ENCODE data around the gene HIBCH.

Gene HIBCH

DNA sequence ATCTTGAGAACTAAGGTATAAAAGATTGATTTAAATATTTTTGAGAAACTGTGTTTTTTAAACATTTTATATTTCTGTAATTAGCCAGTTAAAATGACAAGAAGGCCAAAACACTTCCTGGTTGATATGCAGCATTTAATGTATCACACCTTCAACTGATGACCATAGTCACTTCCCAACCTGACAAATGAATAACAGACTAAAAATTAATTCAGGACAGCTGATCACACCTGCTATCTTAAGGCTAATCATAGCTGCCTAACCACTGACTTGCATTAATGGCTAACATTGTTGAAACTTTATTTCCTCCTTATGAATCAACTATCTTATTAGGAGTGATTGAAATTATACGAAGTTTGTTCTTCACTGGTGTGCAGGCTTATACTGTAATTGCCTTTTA is 131.3 kb downstream of the HIBCH start:
- no peak for DNase-seq (ENCODE audit: low read depth in 2 of 2)

DNA sequence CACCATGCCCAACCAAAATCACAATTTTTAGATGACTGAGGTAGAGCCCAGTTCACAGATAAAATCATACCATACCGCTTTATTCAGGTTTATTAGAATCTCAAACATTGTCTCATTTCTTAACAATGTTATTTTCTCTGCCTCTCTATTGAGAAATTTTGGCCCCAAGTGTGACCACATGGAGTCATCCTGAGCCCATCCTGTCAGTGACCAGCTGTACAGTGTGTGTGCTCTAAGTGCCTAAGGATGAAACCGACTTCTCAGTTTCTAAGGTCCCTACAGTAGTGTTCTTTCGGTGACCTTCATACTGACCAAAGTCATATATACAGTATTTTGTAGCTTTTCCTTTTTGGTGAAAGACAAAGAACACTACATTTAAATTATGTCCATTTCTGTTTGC is 133.4 kb downstream of the HIBCH start:
- no peak for DNase-seq (ENCODE audit: low read depth in 2 of 2)

DNA sequence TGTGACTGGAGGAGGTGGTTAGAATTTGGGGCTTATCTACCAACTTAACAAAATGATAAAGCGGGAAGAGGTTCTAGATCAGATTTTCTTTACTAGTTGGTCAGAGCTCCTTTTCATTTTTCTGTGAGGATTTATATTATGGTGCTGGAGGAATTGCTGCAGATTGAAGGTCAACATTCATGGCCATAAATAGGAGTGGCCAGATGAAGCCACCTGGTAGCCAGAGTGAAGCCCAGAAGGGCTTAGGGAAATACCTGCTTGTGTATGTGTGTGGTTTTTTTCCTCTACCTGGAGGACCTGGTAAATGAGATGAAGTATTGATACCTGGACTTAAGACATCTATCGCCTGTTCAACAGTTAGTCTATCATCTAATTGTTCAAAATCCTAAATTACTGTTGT is 134.2 kb downstream of the HIBCH start:
- DNase-seq (ENCODE audit: low read depth in 2 of 2): no peak

DNA sequence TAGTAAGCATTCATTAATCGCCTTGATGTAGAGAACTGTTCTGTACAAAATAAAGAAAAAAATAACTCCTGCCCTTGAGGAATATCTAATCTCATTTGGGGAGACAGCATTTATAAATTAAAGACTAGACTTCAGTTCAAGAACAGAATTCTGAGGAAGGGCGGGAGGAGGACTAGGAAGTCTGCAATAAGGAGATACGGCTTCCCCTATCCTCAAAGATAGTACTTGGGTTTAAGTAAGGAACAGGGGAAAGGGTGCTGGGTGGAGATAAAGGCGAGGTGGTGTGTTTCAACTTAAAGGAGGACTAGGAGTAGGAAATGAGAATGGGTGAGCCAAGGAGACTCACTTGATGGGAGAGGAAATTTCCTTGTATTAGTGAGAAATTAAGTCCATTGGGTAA is 135.2 kb downstream of the HIBCH start:
- DNase-seq (ENCODE audit: low read depth in 2 of 2): no peak

DNA sequence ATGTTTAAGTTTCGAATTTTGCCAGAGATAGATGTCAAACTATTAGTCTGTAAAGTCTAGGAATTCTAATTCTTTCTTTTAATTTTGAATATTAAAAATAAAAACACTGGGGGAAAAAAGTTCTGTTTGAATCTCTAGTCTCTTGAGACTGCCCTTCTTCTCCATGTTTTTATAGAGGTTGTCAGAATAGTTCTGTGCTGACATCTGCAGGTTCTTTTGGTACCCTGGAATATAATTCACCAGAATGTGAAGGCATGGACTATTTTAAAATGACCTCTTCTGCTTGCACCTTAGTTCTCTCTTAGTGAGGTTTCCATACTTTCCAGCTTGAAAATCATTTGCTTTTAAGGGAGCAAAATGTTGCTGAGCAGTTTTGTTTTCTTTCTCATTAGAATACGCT is 136.1 kb downstream of the HIBCH start:
- DNase-seq (ENCODE audit: low read depth in 2 of 2): no peak

DNA sequence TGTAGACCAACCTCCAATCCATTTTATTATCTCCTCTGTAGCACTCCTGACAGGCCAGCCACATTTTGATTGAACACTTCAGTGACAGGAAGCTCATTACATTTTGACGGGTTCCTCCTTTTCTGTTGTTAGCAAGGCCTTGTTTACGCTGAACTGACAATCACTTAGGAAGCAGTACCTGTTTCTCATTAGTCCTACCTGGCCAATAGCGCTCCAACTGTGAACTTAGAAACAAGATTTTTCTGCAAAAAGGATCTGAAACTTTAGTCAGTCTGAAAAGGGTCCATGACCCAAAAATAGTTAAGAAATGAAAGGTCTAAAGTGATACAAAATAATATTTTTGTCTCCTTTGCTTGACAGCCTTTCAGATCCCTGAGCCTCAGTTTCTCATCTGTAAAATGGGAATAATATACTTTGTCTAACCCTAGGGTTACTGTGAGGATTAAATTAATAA is 137.5 kb downstream of the HIBCH start:
- no peak for DNase-seq (ENCODE audit: low read depth in 2 of 2)

DNA sequence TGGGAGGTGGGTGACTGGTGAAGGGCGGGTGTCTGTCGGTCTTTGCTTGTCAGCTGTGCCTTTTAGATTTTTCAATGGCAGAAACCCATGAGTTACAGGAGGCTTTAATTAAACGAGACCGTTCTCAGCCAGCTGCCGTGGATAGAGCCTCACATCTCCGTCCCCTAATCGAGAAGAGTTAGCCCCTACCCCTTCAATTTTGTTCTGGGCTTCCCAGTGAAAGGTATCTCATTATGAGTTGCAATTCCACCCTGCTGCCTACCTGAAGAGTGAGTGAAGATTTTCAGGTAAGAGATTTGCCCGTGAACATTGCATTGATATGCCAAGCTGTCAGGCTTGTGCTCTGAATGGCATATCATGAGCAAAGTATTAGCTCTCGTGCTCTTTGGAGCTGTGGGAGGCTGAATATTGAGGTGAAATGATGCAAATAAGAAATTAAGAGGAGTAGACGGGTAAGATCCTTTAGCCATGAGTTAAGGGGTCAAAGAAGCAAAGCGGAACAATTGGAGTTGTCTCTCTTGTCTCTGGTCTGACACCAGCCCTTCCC is 138.4 kb downstream of the HIBCH start:
- no peak for DNase-seq (ENCODE audit: low read depth in 2 of 2)

DNA sequence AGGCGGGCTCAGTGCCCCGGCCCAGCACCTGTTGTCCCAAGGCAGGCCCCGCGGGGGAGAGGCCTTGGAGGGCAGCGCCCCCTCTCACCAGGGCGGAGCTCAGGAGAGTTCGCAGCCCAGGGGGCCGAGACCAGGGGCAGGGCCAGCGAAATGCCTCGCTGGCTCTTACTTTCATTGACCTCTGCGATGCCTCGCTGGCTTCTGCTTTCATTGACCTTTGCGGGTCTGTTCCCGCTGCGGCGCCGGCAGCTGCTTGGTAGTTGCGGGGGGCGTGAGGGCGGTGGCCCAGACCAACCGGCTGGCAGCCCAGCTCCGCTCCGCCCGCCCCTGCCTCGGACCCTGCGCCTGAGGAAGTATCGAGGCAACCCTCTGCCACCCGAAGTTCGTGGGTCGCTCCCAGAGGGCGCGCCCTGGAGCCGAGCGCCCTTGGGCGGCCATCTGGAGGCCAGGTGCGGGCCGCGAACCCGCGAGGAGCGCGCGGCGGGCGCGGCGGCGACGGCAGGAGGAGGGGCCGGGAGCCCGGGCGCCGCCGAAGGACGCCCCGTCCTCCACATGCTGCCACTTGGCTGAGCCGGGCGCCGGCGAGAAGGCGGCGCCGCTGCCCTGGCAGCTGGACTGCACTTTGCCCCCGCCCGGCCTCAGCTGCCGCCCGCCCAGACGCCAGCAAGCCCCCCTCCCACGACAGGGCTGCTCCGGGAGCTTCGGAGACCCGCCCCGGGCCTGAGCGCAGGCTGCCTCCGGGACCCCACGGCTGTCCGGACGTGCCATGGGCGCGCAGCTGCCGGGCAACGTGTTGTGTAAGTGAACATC is 139.1 kb downstream of the HIBCH start:
- peak in 1 of 2 donors; percentile 0 for DNase-seq (ENCODE audit: low read depth in 2 of 2)

DNA sequence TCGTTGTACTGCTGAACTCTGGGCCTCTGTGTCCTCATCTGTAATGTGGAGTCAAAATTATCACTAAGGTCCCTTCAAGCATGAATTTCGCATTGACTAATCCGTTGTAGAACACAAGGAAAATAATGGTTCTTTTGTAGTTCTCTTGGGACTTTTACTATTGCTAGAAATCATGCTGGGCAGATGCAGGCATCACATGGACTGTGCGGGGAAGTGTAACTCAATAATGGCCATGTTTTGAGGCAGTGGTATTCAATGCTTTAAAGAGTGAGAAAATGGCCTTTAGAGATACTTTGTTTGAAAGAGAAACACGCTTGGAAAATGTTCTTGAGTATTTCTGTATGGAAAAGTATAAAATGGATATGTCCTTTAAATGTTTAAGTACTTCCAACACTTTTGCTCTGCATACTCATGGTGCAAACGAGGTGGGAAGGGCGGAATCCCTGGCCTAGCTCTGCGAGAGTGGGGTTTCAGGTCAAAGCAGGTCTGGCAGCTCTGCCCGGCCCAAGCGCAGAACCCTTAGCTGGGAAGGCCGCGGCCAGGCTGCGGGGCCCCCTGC is 139.8 kb downstream of the HIBCH start:
- no peak for DNase-seq (ENCODE audit: low read depth in 2 of 2)

DNA sequence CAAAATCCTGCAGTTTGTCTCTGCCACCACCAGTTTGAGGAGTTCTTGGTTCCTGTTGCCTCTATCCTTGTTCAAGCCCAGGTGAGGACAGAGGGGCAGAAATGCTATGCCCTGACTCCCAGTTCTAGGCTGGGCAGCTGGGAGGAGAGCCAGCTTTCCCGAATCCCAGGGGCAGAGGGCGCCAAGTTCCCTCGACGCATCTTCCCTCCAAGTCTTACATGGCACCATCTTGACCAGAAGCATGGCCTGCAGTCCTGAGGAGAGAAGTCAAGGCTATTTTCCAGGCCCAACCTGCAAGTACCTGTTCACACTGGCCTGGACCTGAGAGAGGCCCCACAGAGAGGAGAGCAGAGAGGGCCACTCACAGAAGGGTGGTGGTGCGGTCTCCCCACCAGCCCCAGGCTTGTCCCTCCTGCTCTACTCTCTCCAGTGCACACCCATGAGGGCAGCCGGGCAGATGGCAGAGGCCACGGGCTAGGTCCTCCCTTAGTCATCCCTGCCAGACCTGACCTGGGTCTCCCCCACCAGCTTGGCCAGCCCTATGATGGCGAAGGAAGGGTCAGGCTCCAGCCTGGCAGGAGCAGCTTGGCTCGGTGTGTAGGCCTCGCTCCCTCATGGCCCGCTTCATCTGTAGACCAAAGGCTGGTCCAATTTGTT is 141.4 kb downstream of the HIBCH start:
- no peak for DNase-seq (ENCODE audit: low read depth in 2 of 2)

DNA sequence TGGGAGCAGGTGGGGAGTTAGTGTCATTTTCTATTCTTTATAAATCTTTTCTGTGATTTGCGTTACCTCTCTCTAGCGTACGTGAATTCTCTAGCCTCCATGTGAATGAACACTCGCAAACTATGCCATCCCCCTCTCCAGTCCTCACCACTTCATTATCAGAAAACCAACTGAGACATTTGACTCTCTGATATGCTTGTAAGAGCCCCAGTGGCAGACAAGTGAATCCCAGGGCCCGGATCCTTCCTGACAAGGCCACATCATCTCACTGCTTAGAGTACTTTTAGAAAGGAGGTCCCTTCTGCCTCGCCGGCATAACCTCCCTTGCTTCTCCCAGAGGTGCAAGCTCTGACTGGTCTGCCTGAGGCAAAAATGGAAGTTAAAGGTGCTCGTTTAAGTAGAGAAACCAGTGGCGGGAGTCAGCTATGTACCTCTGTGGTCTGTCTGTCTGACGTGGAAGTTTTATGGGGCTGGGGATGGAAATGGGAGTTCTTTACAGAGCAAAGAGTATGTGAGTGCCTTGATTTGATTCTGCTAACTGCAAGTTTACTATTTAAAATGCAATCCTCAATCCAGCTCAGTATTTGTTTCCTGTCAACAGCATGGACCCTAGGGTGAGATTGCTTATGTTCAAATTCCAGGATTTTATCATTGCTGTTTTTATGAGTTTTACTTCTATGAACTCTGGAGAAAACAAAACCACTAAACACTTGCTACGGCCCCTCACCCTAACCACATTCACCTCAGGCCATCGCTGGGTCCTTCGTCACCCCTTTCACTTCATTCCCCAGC is 142.2 kb downstream of the HIBCH start:
- no peak for DNase-seq (ENCODE audit: low read depth in 2 of 2)

DNA sequence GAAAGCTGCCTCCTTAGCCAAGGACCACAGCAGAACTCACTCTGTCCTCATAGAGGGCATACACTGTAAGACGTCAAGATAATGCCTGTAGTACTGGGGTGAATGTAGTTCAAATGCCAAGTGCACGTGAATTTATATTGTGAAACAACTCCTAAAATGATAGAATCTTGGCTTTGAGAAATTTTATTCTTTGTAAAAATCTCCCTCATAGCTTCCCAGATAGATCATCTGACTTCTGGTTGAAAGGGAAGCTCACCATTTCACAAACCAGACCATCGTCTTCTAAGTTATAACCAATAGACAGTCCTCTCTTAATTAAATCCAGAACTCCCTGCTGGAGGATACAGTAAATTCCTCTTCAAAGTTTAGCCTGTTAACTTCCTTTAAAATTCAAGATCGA is 146.2 kb downstream of the HIBCH start:
- no peak for DNase-seq (ENCODE audit: low read depth in 2 of 2)

DNA sequence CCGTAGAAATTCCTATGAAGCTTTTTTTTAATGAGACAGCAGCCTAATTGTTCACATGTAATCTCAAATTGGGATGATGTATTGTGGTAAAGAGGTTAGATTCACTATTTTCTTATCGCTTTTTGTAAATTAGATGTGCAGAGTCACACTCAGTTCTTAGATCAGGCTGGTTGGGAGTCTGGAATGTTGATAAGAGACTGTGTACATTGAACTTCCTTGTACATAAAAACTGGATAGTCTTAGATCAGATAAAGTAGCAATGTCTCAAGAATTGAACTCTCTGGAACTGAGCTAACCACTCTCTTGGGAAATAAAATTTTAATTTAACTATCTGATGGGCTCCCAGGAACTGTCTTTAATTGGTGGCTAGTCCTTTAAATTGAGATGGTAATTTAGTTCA is 149.0 kb downstream of the HIBCH start:
- no peak for DNase-seq (ENCODE audit: low read depth in 2 of 2)

DNA sequence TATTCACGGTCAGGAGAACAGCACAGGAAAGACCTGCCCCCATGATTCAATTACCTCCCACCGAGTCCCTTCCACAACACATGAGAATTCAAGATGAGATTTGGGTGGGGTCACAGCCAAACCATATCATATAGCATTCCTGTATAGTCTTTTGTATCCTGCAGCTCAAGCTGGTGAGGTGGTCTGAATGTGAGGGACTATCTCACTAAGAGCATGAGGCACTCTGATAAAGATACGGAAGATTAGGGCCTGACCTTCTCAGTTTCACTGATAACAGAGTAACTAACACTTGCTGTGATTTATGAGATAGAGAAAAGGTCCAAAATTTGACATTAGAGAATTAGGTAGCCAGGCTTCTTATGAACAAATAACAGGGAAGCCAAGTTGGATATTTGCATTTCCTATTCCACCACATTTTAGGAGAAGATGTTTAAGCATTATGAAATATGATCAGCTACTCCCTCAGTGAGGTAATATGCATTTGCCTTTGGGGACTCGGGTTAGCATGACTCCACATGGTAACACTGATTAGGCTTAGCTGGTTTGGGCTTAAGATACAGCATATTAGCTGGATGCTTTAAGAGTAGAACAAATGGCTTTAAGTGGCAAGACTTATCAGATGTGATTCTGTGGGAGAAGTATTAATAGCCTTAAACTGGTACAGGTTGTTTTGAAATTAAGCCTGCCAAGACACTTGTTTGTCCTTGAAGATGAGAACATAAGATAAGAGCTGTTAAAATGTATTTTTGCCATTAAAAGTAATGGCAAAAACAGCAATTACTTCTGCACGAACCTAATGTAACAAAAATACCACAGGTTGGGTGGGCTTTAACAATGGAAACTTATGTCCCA is 150.2 kb downstream of the HIBCH start:
- DNase-seq (ENCODE audit: low read depth in 2 of 2): no peak

DNA sequence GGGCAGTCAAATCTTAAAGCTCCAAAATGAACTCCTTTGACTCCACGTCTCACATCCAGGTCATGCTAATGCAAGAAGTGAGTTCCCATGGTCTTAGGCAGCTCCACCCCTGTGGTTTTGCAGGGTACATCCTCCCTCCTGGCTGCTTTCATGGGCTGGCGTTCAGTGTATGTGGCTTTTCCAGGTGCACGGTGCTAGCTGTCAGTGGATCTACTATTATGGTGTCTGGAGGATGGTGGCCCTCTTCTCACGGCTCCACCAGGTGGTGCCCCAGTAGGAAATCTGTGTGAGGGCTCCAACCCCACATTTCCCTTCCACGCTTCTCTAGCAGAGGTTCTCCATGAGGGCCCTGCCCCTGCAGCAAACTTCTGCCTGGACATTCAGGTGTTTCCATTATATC is 151.9 kb downstream of the HIBCH start:
- no peak for DNase-seq (ENCODE audit: low read depth in 2 of 2)

DNA sequence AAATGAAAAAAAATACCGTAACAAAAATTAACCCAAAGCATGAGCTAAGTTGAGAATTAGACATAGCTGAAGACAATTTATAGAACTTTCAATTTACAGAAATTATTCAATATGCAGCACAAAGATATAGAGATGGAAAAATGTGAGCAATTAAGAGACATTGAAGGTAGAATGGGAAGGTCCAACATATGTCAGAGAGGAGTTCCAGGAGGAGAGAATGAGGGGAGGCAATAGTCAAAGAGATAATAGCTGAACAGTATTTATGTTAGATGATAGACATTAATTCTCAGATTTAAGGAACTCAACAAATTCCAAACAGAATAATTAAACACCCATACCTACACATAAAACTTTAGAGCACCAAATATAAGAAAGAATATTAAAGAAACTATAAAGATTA is 154.1 kb downstream of the HIBCH start:
- no peak for DNase-seq (ENCODE audit: low read depth in 2 of 2)

DNA sequence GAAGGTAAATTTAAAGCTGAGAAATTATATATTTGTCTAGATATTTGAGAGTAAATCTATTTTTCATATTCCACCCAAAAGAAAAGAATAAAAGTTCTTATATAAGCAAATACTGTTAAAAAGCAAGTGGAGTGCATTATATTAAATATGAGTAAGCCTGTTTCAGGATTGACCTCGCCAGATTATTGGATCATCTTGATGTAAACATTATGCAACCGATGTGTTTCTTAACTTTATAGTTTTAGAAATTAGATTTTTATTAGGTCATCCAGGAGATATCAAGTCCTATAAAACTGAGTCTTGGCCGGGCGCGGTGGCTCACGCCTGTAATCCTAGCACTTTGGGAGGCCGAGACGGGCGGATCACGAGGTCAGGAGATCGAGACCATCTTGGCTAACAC is 156.8 kb downstream of the HIBCH start:
- no peak for DNase-seq (ENCODE audit: low read depth in 2 of 2)

DNA sequence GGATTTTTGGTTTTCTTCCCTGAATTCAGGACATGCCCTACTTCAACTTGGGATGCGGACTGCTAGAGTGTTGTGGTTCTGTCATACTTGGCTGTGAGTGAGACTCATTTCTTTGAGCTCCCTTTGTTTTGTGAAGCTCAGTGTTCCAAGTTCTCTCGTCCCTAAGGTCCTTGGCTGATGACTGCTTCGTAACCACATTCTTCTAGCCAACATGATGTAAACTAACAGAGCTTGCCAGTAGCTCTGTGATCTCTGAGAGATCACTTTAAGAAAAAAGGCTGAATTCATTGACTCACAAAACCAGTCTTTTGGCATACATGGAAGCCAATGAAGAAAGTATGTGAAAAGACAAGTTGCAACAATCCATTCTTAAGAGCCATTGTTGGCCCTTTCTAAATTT is 160.2 kb downstream of the HIBCH start:
- no peak for DNase-seq (ENCODE audit: low read depth in 2 of 2)

DNA sequence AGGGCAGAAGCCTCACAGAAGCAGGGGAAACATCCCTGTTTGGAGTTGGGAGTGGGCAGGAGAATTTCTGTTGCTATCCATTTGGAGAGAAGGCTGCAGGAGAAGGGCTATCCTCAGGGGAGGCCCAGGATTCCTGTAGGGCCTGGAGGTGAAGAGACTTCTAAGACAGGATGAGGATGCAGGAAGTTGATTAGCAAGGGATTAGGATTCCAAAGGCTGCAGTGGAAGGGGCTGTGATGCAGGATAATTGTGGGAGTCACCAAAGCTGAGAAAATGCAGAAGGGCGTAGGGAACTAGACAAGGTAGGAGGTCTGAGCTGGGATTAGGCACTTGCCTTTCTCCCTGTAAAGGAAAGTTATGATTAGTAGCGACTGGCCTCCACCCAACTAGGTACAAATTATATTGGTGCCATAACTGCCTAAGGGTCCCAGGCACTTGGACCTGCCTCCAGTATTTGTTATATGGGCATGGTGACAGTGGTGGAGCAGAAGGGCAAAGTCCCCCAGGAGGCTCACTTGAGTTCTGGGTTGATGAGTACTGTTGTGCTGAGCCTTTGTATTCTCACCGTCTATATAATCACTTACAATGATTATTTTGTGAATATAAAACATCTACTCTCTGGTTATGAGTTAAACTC is 160.7 kb downstream of the HIBCH start:
- no peak for DNase-seq (ENCODE audit: low read depth in 2 of 2)
